HG03571 (cell line): ENCODE measurements around the gene VKORC1.
"Not testable (repeated sequence)": the region's sequence is repeated elsewhere in the genome, so short reads cannot be mapped to it uniquely, and the experiment has no call there.

Source experiments
- ATAC-seq: cut with Tn5 transposase; IDR thresholded peaks from one replicate; pipeline ENCODE4 v1.9.1; 2021; ENCODE audit not compliant: unreplicated experiment

The VKORC1 gene

GRCh38 chr16:31094424-31095120, at the start of gene VKORC1:
VKORC1 (minus strand) TSS chr16:31094797; CDS start chr16:31094729, 68 bp downstream.
- ATAC-seq, result peak; percentile 84

GRCh38 chr16:31143694-31144148, 49.1 kb upstream of the VKORC1 start:
- ATAC-seq, result no peak

- no peak for ATAC-seq
These were observed 48.6 kb upstream of the VKORC1 start for GRCh38 chr16:31143011-31143693.

GRCh38 chr16:31142109-31143010, 47.8 kb upstream of the VKORC1 start:
- peak; percentile 83 for ATAC-seq

- ATAC-seq, result no peak
These were observed 47.0 kb upstream of the VKORC1 start for GRCh38 chr16:31141489-31142108.

- not testable (repeated sequence) for ATAC-seq
These were observed 46.5 kb upstream of the VKORC1 start for GRCh38 chr16:31141071-31141469.

- ATAC-seq, result no peak
These were observed 44.3 kb upstream of the VKORC1 start for GRCh38 chr16:31138621-31139578.

- not testable (repeated sequence) for ATAC-seq
These were observed 42.4 kb upstream of the VKORC1 start for GRCh38 chr16:31136822-31137499.

- ATAC-seq, result no peak
These were observed 41.7 kb upstream of the VKORC1 start for GRCh38 chr16:31136287-31136662.

- no peak for ATAC-seq
These were observed 41.1 kb upstream of the VKORC1 start, which contains the start of gene PRSS8 for GRCh38 chr16:31135535-31136286. PRSS8 (minus strand) TSS chr16:31135727; CDS start chr16:31135498, 229 bp downstream.

GRCh38 chr16:31134625-31135534, 40.3 kb upstream of the VKORC1 start:
- ATAC-seq, result no peak

GRCh38 chr16:31134091-31134571, 39.5 kb upstream of the VKORC1 start:
- no peak for ATAC-seq

GRCh38 chr16:31133046-31133501, 38.5 kb upstream of the VKORC1 start:
- ATAC-seq, result no peak

GRCh38 chr16:31132303-31132979, 37.8 kb upstream of the VKORC1 start:
- ATAC-seq, result no peak

GRCh38 chr16:31131841-31132271, 37.3 kb upstream of the VKORC1 start:
- no peak for ATAC-seq

- no peak for ATAC-seq
These were observed 36.8 kb upstream of the VKORC1 start for GRCh38 chr16:31131416-31131815.

GRCh38 chr16:31130899-31131298, 36.3 kb upstream of the VKORC1 start:
- ATAC-seq, result no peak
